SK-N-SH treated with all-trans-retinoic acid at 6 μM for 48 hours (cell line): ENCODE results near the gene RASL11B.

Experiments used
- ATAC-seq: fragments of 200-7000 bp; cut with Tn5 transposase; 3 replicates; pipeline ENCODE4 v1.9.1; 2020; ENCODE audit warnings: mild to moderate bottlenecking, moderate library complexity
- ARNTL ChIP-seq: fragments of 450-650 bp; formaldehyde crosslinking; IDR thresholded peaks from 2 replicates; pipeline ENCODE4 v1.5.0; 2020; ENCODE audit warnings: low read depth, mild to moderate bottlenecking, moderate library complexity, borderline replicate concordance
- BACH2 ChIP-seq: fragments of 250-450 bp; sonication (Bioruptor Pico); IDR thresholded peaks from 2 replicates; pipeline ENCODE4 v1.9.0; 2021; ENCODE audit warnings: mild to moderate bottlenecking, borderline replicate concordance
- CREB5 ChIP-seq: fragments of 250-450 bp; sonication (Bioruptor Pico); IDR thresholded peaks from 2 replicates; pipeline ENCODE4 v1.5.1; 2020; ENCODE audit warnings: low read depth, mild to moderate bottlenecking, moderate library complexity
- CSDC2 ChIP-seq: fragments of 250-450 bp; sonication (Bioruptor Pico); IDR thresholded peaks from 2 replicates; pipeline ENCODE4 v1.5.0; 2020; ENCODE audit warnings: mild to moderate bottlenecking, moderate library complexity
- CSRNP3 ChIP-seq: fragments of 250-450 bp; sonication (Bioruptor Pico); IDR thresholded peaks from 2 replicates; pipeline ENCODE4 v1.5.1; 2021; ENCODE audit warnings: mild to moderate bottlenecking, moderate library complexity
- GLIS3 ChIP-seq: fragments of 250-450 bp; sonication (Bioruptor Pico); IDR thresholded peaks from 2 replicates; pipeline ENCODE4 v1.5.0; 2020; ENCODE audit warnings: mild to moderate bottlenecking, moderate library complexity
- ISL1 ChIP-seq: fragments of 250-450 bp; sonication (Bioruptor Pico); IDR thresholded peaks from 2 replicates; pipeline ENCODE4 v2.1.2; 2022; ENCODE audit warnings: mild to moderate bottlenecking, moderate library complexity
- OSR1 ChIP-seq: fragments of 250-450 bp; sonication (Bioruptor Pico); IDR thresholded peaks from 2 replicates; pipeline ENCODE4 v1.8.0; 2022; ENCODE audit warnings: moderate library complexity, mild to moderate bottlenecking, inconsistent platforms
- PATZ1 ChIP-seq: fragments of 250-450 bp; sonication (Bioruptor Pico); IDR thresholded peaks from 2 replicates; pipeline ENCODE4 v1.8.0; 2020; ENCODE audit warnings: mild to moderate bottlenecking, moderate library complexity, borderline replicate concordance
- POU6F1 ChIP-seq: fragments of 250-450 bp; sonication (Bioruptor Pico); IDR thresholded peaks from 2 replicates; pipeline ENCODE4 v1.8.0; 2021; ENCODE audit warnings: low read depth, mild to moderate bottlenecking, moderate library complexity, borderline replicate concordance
- PPARA ChIP-seq: fragments of 250-450 bp; sonication (Bioruptor Pico); IDR thresholded peaks from 2 replicates; pipeline ENCODE4 v1.5.0; 2020; ENCODE audit warnings: mild to moderate bottlenecking, borderline replicate concordance
- RARB ChIP-seq: fragments of 250-450 bp; sonication (Bioruptor Pico); IDR thresholded peaks from 2 replicates; pipeline ENCODE4 v1.8.0; 2021; ENCODE audit warnings: mild to moderate bottlenecking, moderate library complexity
- SNAI2 ChIP-seq: fragments of 250-450 bp; sonication (Bioruptor Pico); IDR thresholded peaks from 2 replicates; pipeline ENCODE4 v1.5.0; 2020; ENCODE audit warnings: mild to moderate bottlenecking, moderate library complexity
- TCF4 ChIP-seq: fragments of 250-450 bp; sonication (Bioruptor Pico); IDR thresholded peaks from 2 replicates; pipeline ENCODE4 v1.8.0; 2021; ENCODE audit warnings: mild to moderate bottlenecking, moderate library complexity, borderline replicate concordance
- TOX ChIP-seq: fragments of 250-450 bp; sonication (Bioruptor Pico); IDR thresholded peaks from 2 replicates; pipeline ENCODE4 v1.8.0; 2021; ENCODE audit warnings: mild to moderate bottlenecking, moderate library complexity, borderline replicate concordance
- ZC3H10 ChIP-seq: fragments of 250-450 bp; sonication (Bioruptor Pico); IDR thresholded peaks from 2 replicates; pipeline ENCODE4 v1.5.1; 2021; ENCODE audit warnings: mild to moderate bottlenecking, moderate library complexity
- ZFP3 ChIP-seq: fragments of 250-450 bp; sonication (Bioruptor Pico); IDR thresholded peaks from 2 replicates; pipeline ENCODE4 v1.5.0; 2020; ENCODE audit warnings: mild to moderate bottlenecking, moderate library complexity
- ZFP30 ChIP-seq: fragments of 450-650 bp; formaldehyde crosslinking; IDR thresholded peaks from 2 replicates; pipeline ENCODE4 v1.5.0; 2022; ENCODE audit warnings: mild to moderate bottlenecking, moderate library complexity
- ZNF565 ChIP-seq: fragments of 450-650 bp; formaldehyde crosslinking; conservative IDR thresholded peaks from 2 replicates; pipeline ENCODE4 v1.5.0; 2020; ENCODE audit warnings: low read depth, mild to moderate bottlenecking, moderate library complexity
- ZNF70 ChIP-seq: fragments of 450-650 bp; formaldehyde crosslinking; IDR thresholded peaks from 2 replicates; pipeline ENCODE4 v1.5.0; 2020; ENCODE audit warnings: mild to moderate bottlenecking, moderate library complexity
- ZNF8 ChIP-seq: fragments of 450-650 bp; formaldehyde crosslinking; IDR thresholded peaks from 2 replicates; pipeline ENCODE4 v1.5.0; 2020; ENCODE audit warnings: mild to moderate bottlenecking, moderate library complexity

Gene RASL11B

GRCh38 chr4:52850406-52851124 lies 11.6 kb upstream of the RASL11B start:
- TF ChIP-seq TCF4 (CRISPR knock-in tag) (no peak), PPARA (CRISPR knock-in tag) (no peak), PATZ1 (CRISPR knock-in tag) (no peak), SNAI2 (CRISPR knock-in tag) (no peak), OSR1 (CRISPR knock-in tag) (no peak), CSRNP3 (CRISPR knock-in tag) (no peak), ZFP30 (CRISPR knock-in tag) (no peak), POU6F1 (no peak), ZNF70 (CRISPR knock-in tag) (no peak), TOX (CRISPR knock-in tag) (no peak), CREB5 (no peak), ARNTL (CRISPR knock-in tag) (no peak), CSDC2 (CRISPR knock-in tag) (no peak)
- no peak for ATAC-seq

GRCh38 chr4:52852041-52852440 lies 10.1 kb upstream of the RASL11B start:
- ATAC-seq: no peak
- TF ChIP-seq ZFP3 (CRISPR knock-in tag) (no peak), ZC3H10 (CRISPR knock-in tag) (no peak), RARB (CRISPR knock-in tag) (no peak), ZNF565 (CRISPR knock-in tag) (no peak)

GRCh38 chr4:52852711-52853110 lies 9.4 kb upstream of the RASL11B start:
- TF ChIP-seq OSR1 (CRISPR knock-in tag) (no peak), ZNF8 (CRISPR knock-in tag) (no peak), CSRNP3 (CRISPR knock-in tag) (no peak), ISL1 (no peak), CSDC2 (CRISPR knock-in tag) (no peak), ZC3H10 (CRISPR knock-in tag) (no peak), ARNTL (CRISPR knock-in tag) (no peak), TOX (CRISPR knock-in tag) (no peak), ZNF565 (CRISPR knock-in tag) (no peak), CREB5 (no peak), POU6F1 (no peak), PPARA (CRISPR knock-in tag) (no peak), GLIS3 (CRISPR knock-in tag) (no peak), ZFP30 (CRISPR knock-in tag) (no peak), TCF4 (CRISPR knock-in tag) (no peak), BACH2 (CRISPR knock-in tag) (no peak)
- peak; percentile 77 for ATAC-seq
